H1 (cell line): ENCODE results near the gene UBD. TPM values are rescaled to one million over a fixed set of nuclear protein-coding genes. Genes with fewer than 3 reads are reported as not detected.

ENCODE experiments used
- CTCF ChIA-PET: fragments of 300-600 bp; sonication (Branson Sonifier 250); formaldehyde crosslinking; loops from one replicate; lab custom pipeline; 2021; ENCODE audit not compliant: partially characterized antibody; lab: Charles Lee
- POLR2A ChIA-PET: fragments of 300-600 bp; sonication (Branson Sonifier 250); formaldehyde crosslinking; loops from one replicate; lab custom pipeline; 2021; ENCODE audit warnings: inconsistent platforms; ENCODE audit not compliant: partially characterized antibody; lab: Charles Lee
- DNase-seq, 2 experiments: peaks; one replicate each; pipeline versions ENCODE4 v3.0.0 to v3.0.0-alpha.2; 2010 to 2022; ENCODE audit warnings: low spot score in 2 of 2, low read depth in 1 of 2, mixed read lengths in 1 of 2
- FAIRE-seq: peaks from 2 replicates; lab custom pipeline; 2011; peaks lifted over from hg19 to GRCh38; lab: Jason Lieb, UNC
- H2AFZ ChIP-seq: 2 replicates; pipeline ENCODE4 v1.8.1; 2012; ENCODE audit warnings: low read length, inconsistent platforms
- H2AK5ac ChIP-seq: 2 replicates; pipeline ENCODE4 v1.6.1; 2013; ENCODE audit warnings: low read depth, low read length
- H2BK120ac ChIP-seq: replicated peaks from 2 replicates; pipeline ENCODE3; 2013; ENCODE audit warnings: low read depth, low read length, inconsistent platforms
- H2BK12ac ChIP-seq: 2 replicates; pipeline ENCODE4 v1.6.1; 2013; ENCODE audit warnings: low read depth, low read length
- H2BK15ac ChIP-seq: 2 replicates; pipeline ENCODE4 v1.6.1; 2013; ENCODE audit warnings: low read length
- H2BK20ac ChIP-seq: 2 replicates; pipeline ENCODE4 v1.6.1; 2013; ENCODE audit warnings: low read length
- H2BK5ac ChIP-seq: 2 replicates; pipeline ENCODE4 v1.6.1; 2013; ENCODE audit warnings: low read depth, low read length
- H3K14ac ChIP-seq: 2 replicates; pipeline ENCODE4 v1.6.1; 2013; ENCODE audit warnings: inconsistent platforms; ENCODE audit not compliant: insufficient read length
- H3K18ac ChIP-seq: 2 replicates; pipeline ENCODE4 v1.6.1; 2013; ENCODE audit warnings: low read length; ENCODE audit errors: extremely low read depth
- H3K23ac ChIP-seq: 2 replicates; pipeline ENCODE4 v1.6.1; 2013; ENCODE audit warnings: inconsistent platforms; ENCODE audit not compliant: insufficient read length
- H3K23me2 ChIP-seq: 2 replicates; pipeline ENCODE4 v1.6.1; 2013; ENCODE audit warnings: low read depth, low read length
- H3K27ac ChIP-seq: 2 replicates; pipeline ENCODE4 v1.6.1; 2011; ENCODE audit warnings: low read depth, low read length, inconsistent platforms
- H3K27me3 ChIP-seq, 4 experiments: replicated peaks in 1 of 4; 1 replicate in 1 of 4; 2 replicates in 3 of 4; pipeline versions ENCODE4 v1.6.1 to v1.8.1; 2011 to 2013; ENCODE audit warnings: low read length in 3 of 4, mild to moderate bottlenecking in 3 of 4, inconsistent platforms in 2 of 4, mixed read lengths in 2 of 4, moderate library complexity in 1 of 4; ENCODE audit not compliant: control insufficient read depth in 3 of 4, insufficient read depth in 3 of 4; ENCODE audit errors: extremely low read depth in 1 of 4
- H3K36me3 ChIP-seq, 4 experiments: 2 replicates each; pipeline versions ENCODE4 v1.6.1 to v1.8.1; 2011 to 2013; ENCODE audit warnings: mild to moderate bottlenecking in 4 of 4, low read length in 3 of 4, moderate library complexity in 2 of 4, control low read depth in 1 of 4, inconsistent platforms in 1 of 4; ENCODE audit not compliant: insufficient read depth in 4 of 4, control insufficient read depth in 2 of 4
- H3K4ac ChIP-seq: replicated peaks from 2 replicates; pipeline ENCODE3; 2013; ENCODE audit warnings: low read length, low read depth, mixed read lengths, inconsistent platforms; ENCODE audit not compliant: insufficient read length
- H3K4me1 ChIP-seq, 4 experiments: replicated peaks in 1 of 4; 1 replicate in 1 of 4; 2 replicates in 3 of 4; pipeline versions ENCODE4 v1.6.1 to v1.8.1; 2011 to 2013; ENCODE audit warnings: low read length in 3 of 4, inconsistent platforms in 2 of 4, mixed read lengths in 1 of 4; ENCODE audit not compliant: insufficient read depth in 4 of 4, control insufficient read depth in 3 of 4
- H3K4me2 ChIP-seq, 2 experiments: 2 replicates each; pipeline versions ENCODE4 v1.6.1 to v1.8.1; 2011 to 2013; ENCODE audit warnings: low read depth in 2 of 2, low read length in 2 of 2, control low read depth in 1 of 2, inconsistent platforms in 1 of 2, mild to moderate bottlenecking in 1 of 2; ENCODE audit not compliant: insufficient read depth in 1 of 2
- H3K4me3 ChIP-seq, 4 experiments: fragments of 200-600, 300-600 bp in 1 of 4; sonication (generic), shearing (Covaris generic), sonication (Bioruptor Twin) in 1 of 4; 2 replicates each; pipeline versions ENCODE4 v1.5.1 to v1.8.1; 2011 to 2016; ENCODE audit warnings: low read length in 4 of 4, low read depth in 3 of 4, control low read depth in 2 of 4, inconsistent platforms in 2 of 4, mild to moderate bottlenecking in 2 of 4, mixed read lengths in 1 of 4, moderate library complexity in 1 of 4; ENCODE audit not compliant: insufficient read depth in 2 of 4; ENCODE audit errors: extremely low read depth in 1 of 4
- H3K56ac ChIP-seq: replicated peaks from 2 replicates; pipeline ENCODE3; 2013; ENCODE audit warnings: low read depth, mild to moderate bottlenecking, mixed read lengths, low read length, inconsistent platforms; ENCODE audit not compliant: insufficient read length
- H3K79me1 ChIP-seq: 2 replicates; pipeline ENCODE4 v1.6.1; 2013; ENCODE audit warnings: low read depth, low read length, control low read depth
- H3K79me2 ChIP-seq, 2 experiments: 2 replicates each; pipeline versions ENCODE4 v1.6.1 to v1.8.1; 2012 to 2013; ENCODE audit warnings: low read length in 2 of 2, mild to moderate bottlenecking in 2 of 2, inconsistent platforms in 1 of 2; ENCODE audit not compliant: insufficient read depth in 2 of 2, control insufficient read depth in 1 of 2
- H3K9ac ChIP-seq, 4 experiments: replicated peaks in 1 of 4; 1 replicate in 1 of 4; 2 replicates in 3 of 4; pipeline versions ENCODE4 v1.6.1 to v1.8.1; 2011 to 2013; ENCODE audit warnings: low read depth in 3 of 4, low read length in 3 of 4, control low read depth in 2 of 4, mild to moderate bottlenecking in 2 of 4, moderate library complexity in 2 of 4, inconsistent platforms in 1 of 4; ENCODE audit errors: extremely low read depth in 1 of 4
- H3K9me3 ChIP-seq, 2 experiments: 2 replicates each; pipeline versions ENCODE4 v1.6.1 to v1.8.1; 2012 to 2013; ENCODE audit warnings: mild to moderate bottlenecking in 2 of 2, moderate library complexity in 2 of 2, control low read depth in 1 of 2, inconsistent platforms in 1 of 2, low read depth in 1 of 2, low read length in 1 of 2, mixed read lengths in 1 of 2; ENCODE audit not compliant: insufficient read depth in 2 of 2
- H4K20me1 ChIP-seq, 2 experiments: replicated peaks in 1 of 2; 2 replicates each; pipeline versions ENCODE3 to v1.8.1; 2011 to 2013; ENCODE audit warnings: inconsistent platforms in 2 of 2, low read length in 2 of 2, mild to moderate bottlenecking in 1 of 2; ENCODE audit not compliant: insufficient read depth in 2 of 2, control insufficient read depth in 1 of 2
- H4K5ac ChIP-seq: 2 replicates; pipeline ENCODE4 v1.6.1; 2013; ENCODE audit warnings: low read length, low read depth, mixed read lengths, inconsistent platforms; ENCODE audit not compliant: insufficient read length
- H4K8ac ChIP-seq: 2 replicates; pipeline ENCODE4 v1.8.0; 2013; ENCODE audit warnings: mild to moderate bottlenecking, moderate library complexity, low read length, inconsistent platforms; ENCODE audit not compliant: insufficient read depth; ENCODE audit errors: extremely low read depth
- H4K91ac ChIP-seq: replicated peaks from 2 replicates; pipeline ENCODE3; 2013; ENCODE audit warnings: low read length, mixed read lengths, inconsistent platforms; ENCODE audit not compliant: insufficient read length
- CREB1 ChIP-seq: IDR thresholded peaks from 2 replicates; pipeline ENCODE4 v1.6.1; 2012; ENCODE audit warnings: inconsistent platforms
- HDAC6 ChIP-seq: IDR thresholded peaks from one replicate; pipeline ENCODE4 v1.7.1; 2012; ENCODE audit warnings: low read depth, mild to moderate bottlenecking, inconsistent platforms, low read length, moderate library complexity
- RAD21 ChIP-seq, 2 experiments: IDR thresholded peaks in 1 of 2; conservative IDR thresholded peaks in 1 of 2; 2 replicates each; pipeline ENCODE4 v1.6.1; 2011; ENCODE audit warnings: low read depth in 2 of 2, low read length in 2 of 2, improper control_type of control experiment in 1 of 2, inconsistent platforms in 1 of 2, mild to moderate bottlenecking in 1 of 2, moderate library complexity in 1 of 2
- SAP30 ChIP-seq: fragments of 300-600 bp; sonication (generic); IDR thresholded peaks from 2 replicates; pipeline ENCODE4 v1.7.1; 2012; ENCODE audit warnings: low read length, moderate library complexity, mild to moderate bottlenecking, inconsistent platforms; ENCODE audit not compliant: insufficient read depth, insufficient replicate concordance
- WGBS, 2 experiments: shearing (Covaris generic) in 1 of 2; methylation state at CpG; one replicate each; pipeline versions ENCODE4 v1.1.6 to v1.1.7; 2013 to 2015; ENCODE audit warnings: low lambda C conversion rate in 2 of 2, mixed read lengths in 2 of 2, inconsistent platforms in 1 of 2, low coverage in 1 of 2, missing lambda C conversion rate in 1 of 2; ENCODE audit not compliant: insufficient replicate concordance in 2 of 2, insufficient coverage in 1 of 2, insufficient read length in 1 of 2; ENCODE audit errors: extremely low coverage in 1 of 2, missing lambda C conversion rate in 1 of 2; 5-methylcytosine and 5-hydroxymethylcytosine counted together
- polyA plus RNA-seq, 7 experiments: library from polyadenylated mRNA; depleted of rRNA in 3 of 7; stranded (reverse) in 5 of 7; unstranded in 2 of 7; fragments of >200 nt in 5 of 7; fragments of 200-250 nt in 2 of 7; gene quantifications; 1 replicate in 5 of 7; 2 replicates in 1 of 7; 4 replicates in 1 of 7; pipeline versions ENCODE4 v1.2.1 to v1.2.3, GENCODE V29; 2011 to 2013; ENCODE audit warnings: missing spikeins in 2 of 7, mixed read lengths in 2 of 7
- total RNA-seq: library from RNA; stranded (reverse); fragmentation: NEBNext Ultra II Directional; extraction: Animal tissue kit (Norgen Biotek cat#: 25700); gene quantifications from 2 replicates; pipeline ENCODE4 v1.2.1, GENCODE V29; 2021

The UBD gene
- total and polyA plus RNA-seq, 2 of the 8 experiments (the other 6 are each of a cell fraction or from before 2014, with no cell fraction given), result 0.23 TPM; not detected in 1

- ChIA-PET POLR2A (interaction anchor here (0.8 to 5.4 kb wide), 9 partner anchors 8 to 24 kb away, joined by 3 to 58 read pairs (median 8); no protein-coding TSS in a partner anchor), CTCF (interaction anchor here (1.0 to 2.5 kb wide), 10 partner anchors 13 to 229 kb away, joined by 3 to 24 read pairs (median 4); partner anchors contain the start of gene OR12D3)
- Histone ChIP-seq H3K9me3 (no peaks in the 10 kb centered on the region), H4K91ac (no peak overlapping the region), H3K23ac (no peak overlapping the region), H3K18ac (no peak overlapping the region), H3K4me1 (peaks cover 0 to 10% (median 0%) of the 10 kb centered on the region in 4 experiments; a peak in 3 of 7 replicates), H3K4ac (no peak overlapping the region), H2BK15ac (no peak overlapping the region), H2BK5ac (no peak overlapping the region), H2AFZ (no peak overlapping the region), H2BK20ac (no peak overlapping the region), H4K20me1 (peaks cover 6 to 18% of the 10 kb centered on the region in 2 experiments), H3K79me2 (no peaks in the 10 kb centered on the region), H3K27ac (no peak overlapping the region), H3K23me2 (no peaks in the 10 kb centered on the region), H3K4me2 (no peak overlapping the region), H3K79me1 (0 out of 2 replicates have a peak, but pooled peaks cover 2% of the 10 kb centered on the region), H3K9ac (no peak overlapping the region), H2AK5ac (no peak overlapping the region), H4K8ac (no peak overlapping the region), H3K27me3 (no peaks in the 10 kb centered on the region), H2BK12ac (no peak overlapping the region), H3K56ac (no peak overlapping the region), H3K4me3 (no peak overlapping the region), H3K14ac (no peak overlapping the region), H2BK120ac (no peak overlapping the region), H4K5ac (no peak overlapping the region)
- FAIRE-seq (no peak), DNase-seq (no peak)
- WGBS, 2 experiments, result 89% methylated on average over 2 of the region's 2 CpGs; no CpG with 5 or more reads in 1 of the 2 experiments
- TF ChIP-seq SAP30 (no peak), RAD21 (IDR thresholded peaks at IDR 0.05 in 1 of 2, conservative IDR thresholded peaks at IDR 0.05 in 1 of 2; ENCODE audit: low read depth in 2 of 2, low read length in 2 of 2) (no peak), HDAC6 (no peak), CREB1 (no peak)
- TF ChIP-seq, all 59 proteins: peak for 0
- H3K36me3 ChIP-seq, result peaks cover 42 to 94% (median 78%) of the 10 kb centered on the region in 4 experiments
Measured at GRCh38 chr6:29603930-29604329, 44.4 kb upstream of the UBD start.
